Camera-type eye (tissue), 1 donor: ENCODE measurements around the gene ACAT2. TPM values are rescaled to one million over a fixed set of nuclear protein-coding genes. Genes with fewer than 3 reads are reported as not detected.

Experiments
- total RNA-seq: library from RNA; depleted of rRNA; stranded (reverse); fragments of >200 nt; gene quantifications from one replicate; pipeline ENCODE4 v1.2.3, GENCODE V29; 2014

Gene ACAT2
- total RNA-seq = 16.2 TPM

DNA sequence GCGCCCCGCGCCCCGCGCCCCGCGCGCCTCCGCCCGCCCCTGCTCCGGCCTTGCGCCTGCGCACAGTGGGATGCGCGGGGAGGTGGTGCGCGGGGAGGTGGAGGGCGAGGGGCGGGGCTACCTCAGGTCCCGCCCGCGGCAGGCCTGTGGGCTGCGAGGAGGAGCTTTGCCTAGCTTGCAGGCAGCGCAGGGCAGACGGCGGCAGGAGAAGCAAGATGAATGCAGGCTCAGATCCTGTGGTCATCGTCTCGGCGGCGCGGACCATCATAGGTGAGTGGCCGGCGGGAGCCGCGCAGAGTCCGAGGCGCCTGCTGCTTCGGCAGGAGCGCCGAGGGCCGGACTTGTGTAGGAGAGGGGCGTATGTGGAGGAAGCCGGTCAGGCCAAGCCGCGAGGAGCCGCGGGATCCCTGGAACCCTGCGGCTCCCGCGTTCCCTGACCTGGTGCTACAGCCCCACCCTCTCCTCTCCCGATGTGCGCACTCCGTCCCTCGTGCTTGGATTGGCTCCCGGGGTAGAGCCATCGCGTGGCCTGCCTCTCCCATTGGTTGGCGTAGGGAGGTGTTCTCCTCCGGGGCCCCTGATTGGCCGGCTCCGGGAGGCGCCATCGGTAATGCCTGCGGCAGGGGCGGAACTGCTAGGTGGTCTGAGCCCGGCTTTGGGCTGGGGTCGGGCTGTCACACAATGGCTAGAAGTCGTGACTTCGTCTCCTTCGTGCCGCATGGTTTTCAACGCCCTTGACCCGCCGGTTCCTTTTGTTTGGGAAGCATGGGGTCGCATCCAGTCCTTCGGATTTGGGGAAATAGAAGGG is at the start of gene ACAT2:
ACAT2 (plus strand) TSS at position 173 of the 808 bp plus-strand sequence; CDS start at position 216, 43 bp downstream.

DNA sequence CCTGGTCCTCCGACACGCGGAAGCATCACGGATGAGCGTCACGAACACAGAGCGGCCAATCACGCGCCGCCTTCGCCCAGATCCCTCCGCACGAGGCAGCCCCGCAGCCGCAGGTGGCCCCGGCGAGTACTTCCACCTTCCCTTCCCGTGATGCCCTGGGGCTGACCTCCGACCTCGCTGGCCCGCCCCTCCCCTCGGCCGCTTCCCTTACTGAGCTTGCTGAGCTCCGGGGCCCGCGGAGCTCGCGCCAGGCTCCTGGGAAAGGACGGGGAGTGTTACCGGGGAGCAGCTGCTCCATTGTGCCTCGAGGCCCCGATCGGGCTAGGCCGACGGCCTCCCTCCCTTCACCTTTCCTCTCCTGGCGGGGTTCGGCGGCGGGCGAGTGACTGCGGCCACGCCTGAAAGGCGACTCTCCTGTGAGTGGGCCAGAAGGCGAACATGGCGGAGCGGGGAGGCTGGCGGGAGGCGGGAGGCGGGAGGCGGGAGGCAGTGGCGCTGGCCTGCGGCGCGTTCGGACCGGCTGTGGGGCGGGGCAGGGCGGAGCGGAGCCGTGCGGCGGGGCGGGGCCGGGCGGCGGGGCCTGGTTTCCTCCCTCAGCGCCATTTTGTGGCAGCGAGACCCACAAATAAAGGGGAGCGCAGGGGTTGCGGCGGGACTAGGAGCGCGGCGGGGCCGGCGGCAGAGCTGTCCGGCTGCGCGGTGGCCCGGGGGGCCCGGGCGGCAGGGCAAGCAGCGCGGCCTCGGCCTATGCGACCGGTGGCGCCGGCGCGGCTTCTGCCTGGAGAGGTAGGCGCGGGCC is 34.7 kb upstream of the ACAT2 start, which contains the start of gene WTAP:
WTAP (plus strand) TSS at position 589 of the 799 bp plus-strand sequence. CDS start 8,760 bp downstream, outside the sequence.

DNA sequence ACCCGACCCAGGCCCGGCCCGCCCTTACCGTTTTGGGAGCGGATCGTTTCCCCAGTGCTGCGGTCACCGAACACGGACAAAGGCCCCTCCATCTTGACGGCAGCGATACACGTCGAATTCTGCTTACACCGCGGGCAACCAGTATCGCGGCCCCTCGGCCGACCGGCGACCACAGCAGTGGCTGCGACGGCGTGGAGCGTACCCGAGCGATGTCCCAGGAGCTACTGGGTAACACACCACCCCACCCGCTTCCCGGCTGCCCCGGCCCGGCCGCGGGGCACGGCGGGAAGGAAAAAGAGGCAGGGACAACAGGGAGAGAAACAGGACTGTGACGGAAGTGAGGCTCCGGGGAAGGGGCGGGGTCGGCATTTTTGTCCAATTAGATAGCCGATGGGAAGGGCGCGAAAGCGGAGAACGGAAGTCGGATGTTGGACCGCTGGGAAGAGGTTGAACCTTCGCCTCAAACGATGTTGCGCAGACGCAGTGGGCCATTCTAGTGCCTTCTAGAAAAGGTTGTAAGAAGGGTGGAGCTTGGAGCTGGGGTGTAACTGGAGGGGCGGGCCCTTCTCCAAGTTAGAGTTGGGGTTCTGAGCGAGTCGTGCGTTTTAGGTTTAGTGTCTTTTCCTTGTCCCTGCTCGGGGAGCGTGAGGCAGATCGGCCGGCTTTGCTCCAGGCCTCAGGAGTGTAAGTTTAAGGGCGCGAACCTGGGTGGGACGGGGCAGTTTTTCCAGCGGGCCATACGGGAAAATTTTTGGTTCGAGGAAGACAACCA is 27.7 kb downstream of the ACAT2 start, which contains the start of gene TCP1:
TCP1 (minus strand) TSS at position 226 of the 772 bp plus-strand sequence; CDS start at position 92, 134 bp downstream.

DNA sequence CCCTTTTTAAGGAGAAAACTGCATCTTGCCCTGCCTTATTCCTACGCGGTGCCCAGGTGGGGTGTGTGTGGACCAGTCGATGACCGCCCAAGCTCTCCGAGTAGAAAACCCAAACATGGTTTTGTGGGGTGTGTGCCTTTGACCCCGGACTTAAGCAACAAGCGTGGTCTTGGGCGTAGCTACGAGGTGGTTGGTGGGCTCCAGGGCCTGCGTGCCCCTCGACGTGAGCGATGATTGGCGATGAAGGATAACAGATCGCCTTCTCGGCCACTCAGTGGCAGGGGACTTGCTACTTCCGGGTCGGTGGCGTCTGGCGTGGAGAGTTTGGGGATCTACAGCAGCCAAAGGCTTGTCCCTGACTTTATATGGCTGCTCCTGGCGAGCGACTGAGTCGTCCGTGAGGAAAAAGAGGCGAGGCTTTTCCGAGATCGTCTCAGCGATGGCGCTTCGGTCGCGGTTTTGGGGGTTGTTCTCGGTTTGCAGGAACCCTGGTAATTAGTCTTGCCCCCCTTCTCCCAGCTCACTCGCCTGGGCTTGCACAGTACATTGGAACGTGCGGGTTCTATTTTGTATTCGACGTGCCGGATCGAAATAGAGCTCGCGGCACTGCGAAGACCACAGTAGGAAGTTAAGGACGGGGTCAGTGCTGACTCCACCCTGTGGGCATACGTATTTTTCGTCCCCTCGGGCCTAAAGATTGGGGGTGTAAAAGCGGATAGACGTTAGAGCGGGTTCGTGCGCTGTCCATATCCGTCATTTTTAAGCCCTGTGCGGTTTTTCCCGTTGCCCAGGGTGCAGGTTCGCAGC is 28.5 kb downstream of the ACAT2 start, which contains the start of gene MRPL18:
MRPL18 (plus strand) TSS at position 319 of the 807 bp plus-strand sequence; CDS start at position 440, 121 bp downstream.

DNA sequence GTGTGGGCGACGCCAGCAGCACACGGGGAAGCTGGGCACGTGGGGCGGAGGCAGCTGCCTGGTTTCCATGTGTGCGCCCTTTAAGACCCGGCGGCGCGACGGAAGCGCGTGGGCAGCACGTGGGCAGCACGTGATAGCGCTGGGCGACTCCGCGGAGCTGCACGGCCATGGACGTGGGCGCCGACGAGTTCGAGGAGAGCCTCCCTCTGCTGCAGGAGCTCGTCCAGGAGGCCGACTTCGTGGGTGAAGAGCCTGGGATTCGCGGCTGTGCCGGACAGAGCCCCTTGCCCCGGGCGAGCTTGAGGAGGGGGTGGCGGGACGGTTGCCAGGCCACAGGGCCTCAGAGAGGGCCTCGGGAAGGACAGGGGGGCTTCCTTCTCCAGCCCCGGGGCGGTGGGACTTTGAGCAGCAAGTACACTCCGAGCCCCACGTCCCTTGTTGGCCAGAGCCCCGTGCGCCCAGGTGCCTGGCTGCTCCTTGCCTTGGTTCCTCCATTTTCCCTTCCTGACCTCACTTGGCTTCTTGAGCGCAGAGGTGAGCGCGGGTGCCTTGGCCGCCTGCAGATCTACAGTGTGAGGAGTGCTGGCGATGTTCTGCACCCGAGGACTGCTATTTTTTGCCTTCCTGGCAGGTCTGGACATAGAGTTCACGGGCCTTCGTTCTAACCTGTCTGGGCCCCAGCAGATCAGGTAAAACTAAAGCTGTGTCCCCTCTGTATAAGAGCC is 38.5 kb downstream of the ACAT2 start, which contains the start of gene PNLDC1:
PNLDC1 (plus strand) TSS at position 136 of the 725 bp plus-strand sequence; CDS start at position 168, 32 bp downstream.

Other genes starting within 250 kb of the ACAT2 start
- 126 TPM for gene SOD2, start 68.8 kb upstream of the ACAT2 start, total RNA-seq
- 111 TPM for gene WTAP, start 34.5 kb upstream of the ACAT2 start, total RNA-seq
- 163 TPM for gene TCP1, start 27.6 kb downstream of the ACAT2 start, total RNA-seq
- gene MRPL18, start 28.4 kb downstream of the ACAT2 start, total RNA-seq = 47.7 TPM
- gene PNLDC1, start 38.2 kb downstream of the ACAT2 start, total RNA-seq = 0.49 TPM
- gene MAS1, start 128.9 kb downstream of the ACAT2 start, total RNA-seq = 0.05 TPM
- gene IGF2R, start 207.0 kb downstream of the ACAT2 start, total RNA-seq = 94.5 TPM